Measurements from ENCODE around the gene B3GAT3.
A peak's percentile ranks its signal among the peaks of the same experiment; 100 is the strongest.
"Not testable (repeated sequence)": the region's sequence is repeated elsewhere in the genome, so short reads cannot be mapped to it uniquely, and the experiment has no call there.

The B3GAT3 gene

GRCh38 chr11:62654297-62654696, 32.5 kb upstream of the B3GAT3 start:
- peak overlapping the region; percentile 10 for H2AFZ ChIP-seq (ENCODE audit: low read depth, low read length, severe bottlenecking)
- H3K27ac ChIP-seq (ENCODE audit: low read depth, low read length) = no peak overlapping the region

GRCh38 chr11:62652161-62653006, 30.6 kb upstream of the B3GAT3 start:
- H3K79me2 ChIP-seq (ENCODE audit: insufficient read depth, low read length) = peaks cover 23% of the 10 kb centered on the region
- peaks cover 18% of the 10 kb centered on the region for H3F3A ChIP-seq (ENCODE audit: insufficient read depth)
- peak overlapping the region; percentile 99 for H2AFZ ChIP-seq (ENCODE audit: low read depth, low read length, severe bottlenecking)
- H3K9me3 ChIP-seq (ENCODE audit: insufficient read depth, low read length) = no peaks in the 10 kb centered on the region
- no peaks in the 10 kb centered on the region for H3K36me3 ChIP-seq (ENCODE audit: low read length)
- no peak for TF ChIP-seq CTCF (IDR thresholded peaks at IDR 0.05; ENCODE audit: insufficient read depth, low read length, poor library complexity, severe bottlenecking)
- no peak for TF ChIP-seq EZH2phosphoT487 (conservative IDR thresholded peaks at IDR 0.05; ENCODE audit: low read length)
- H3K4me2 ChIP-seq (ENCODE audit: low read depth, low read length, poor library complexity, severe bottlenecking) = peak overlapping the region; percentile 98
- no peaks in the 10 kb centered on the region for H3K27me3 ChIP-seq (ENCODE audit: low read length)
- peak overlapping the region; percentile 64 for H3K27ac ChIP-seq (ENCODE audit: low read depth, low read length)
- H4K20me1 ChIP-seq (ENCODE audit: low read depth, low read length) = no peaks in the 10 kb centered on the region
- H3K9me2 ChIP-seq (replicated peaks; ENCODE audit: insufficient read depth, low read length) = no peaks in the 10 kb centered on the region
- peak overlapping the region; percentile 100 for H3K4me3 ChIP-seq (ENCODE audit: insufficient read depth, low read length, poor library complexity, severe bottlenecking)
- peak overlapping the region; percentile 98 for H3K9ac ChIP-seq (ENCODE audit: low read length)

More at GRCh38 chr11:62654297-62654696, 32.5 kb upstream of the B3GAT3 start:
- no peak overlapping the region for H3K9ac ChIP-seq (ENCODE audit: low read length)
- TF ChIP-seq CTCF (IDR thresholded peaks at IDR 0.05; ENCODE audit: insufficient read depth, low read length, poor library complexity, severe bottlenecking) = no peak
- no peak for TF ChIP-seq EZH2phosphoT487 (conservative IDR thresholded peaks at IDR 0.05; ENCODE audit: low read length)
- no peaks in the 10 kb centered on the region for H3K36me3 ChIP-seq (ENCODE audit: low read length)
- no peaks in the 10 kb centered on the region for H3K9me2 ChIP-seq (replicated peaks; ENCODE audit: insufficient read depth, low read length)
- peak overlapping the region; percentile 98 for H3K4me2 ChIP-seq (ENCODE audit: low read depth, low read length, poor library complexity, severe bottlenecking)
- H3K4me3 ChIP-seq (ENCODE audit: insufficient read depth, low read length, poor library complexity, severe bottlenecking) = no peak overlapping the region
- no peaks in the 10 kb centered on the region for H3K9me3 ChIP-seq (ENCODE audit: insufficient read depth, low read length)
- H3K79me2 ChIP-seq (ENCODE audit: insufficient read depth, low read length) = peaks cover 23% of the 10 kb centered on the region
- no peaks in the 10 kb centered on the region for H4K20me1 ChIP-seq (ENCODE audit: low read depth, low read length)
- H3K27me3 ChIP-seq (ENCODE audit: low read length) = no peaks in the 10 kb centered on the region
- peaks cover 15% of the 10 kb centered on the region; the same call in 1 of the 2 replicates for H3F3A ChIP-seq (ENCODE audit: insufficient read depth)

- H3K4me3 ChIP-seq (ENCODE audit: insufficient read depth, low read length, poor library complexity, severe bottlenecking); H3K4me2 ChIP-seq (ENCODE audit: low read depth, low read length, poor library complexity, severe bottlenecking); H3K9me3 ChIP-seq (ENCODE audit: insufficient read depth, low read length); H3K9ac ChIP-seq (ENCODE audit: low read length); H2AFZ ChIP-seq (ENCODE audit: low read depth, low read length, severe bottlenecking); H3F3A ChIP-seq (ENCODE audit: insufficient read depth); H3K27ac ChIP-seq (ENCODE audit: low read depth, low read length); H3K27me3 ChIP-seq (ENCODE audit: low read length); H4K20me1 ChIP-seq (ENCODE audit: low read depth, low read length); H3K36me3 ChIP-seq (ENCODE audit: low read length); H3K9me2 ChIP-seq (replicated peaks; ENCODE audit: insufficient read depth, low read length): not testable (repeated sequence)
- peaks cover 33% of the 10 kb centered on the region for H3K79me2 ChIP-seq (ENCODE audit: insufficient read depth, low read length)
Measured at GRCh38 chr11:62650283-62650682, 28.5 kb upstream of the B3GAT3 start.

GRCh38 chr11:62649486-62649885, 27.7 kb upstream of the B3GAT3 start:
- Histone ChIP-seq H3K4me3 (ENCODE audit: insufficient read depth, low read length, poor library complexity, severe bottlenecking) (no peak overlapping the region), H3K36me3 (ENCODE audit: low read length) (no peaks in the 10 kb centered on the region), H3K4me2 (ENCODE audit: low read depth, low read length, poor library complexity, severe bottlenecking) (no peak overlapping the region), H3K27ac (ENCODE audit: low read depth, low read length) (no peak overlapping the region), H3K27me3 (ENCODE audit: low read length) (no peaks in the 10 kb centered on the region), H2AFZ (ENCODE audit: low read depth, low read length, severe bottlenecking) (no peak overlapping the region), H3K79me2 (ENCODE audit: insufficient read depth, low read length) (peaks cover 41% of the 10 kb centered on the region), H4K20me1 (ENCODE audit: low read depth, low read length) (no peaks in the 10 kb centered on the region), H3K9me3 (ENCODE audit: insufficient read depth, low read length) (no peaks in the 10 kb centered on the region), H3K9ac (ENCODE audit: low read length) (no peak overlapping the region), H3K9me2 (replicated peaks; ENCODE audit: insufficient read depth, low read length) (no peaks in the 10 kb centered on the region), H3F3A (ENCODE audit: insufficient read depth) (peaks cover 4% of the 10 kb centered on the region)
- TF ChIP-seq EZH2phosphoT487 (conservative IDR thresholded peaks at IDR 0.05; ENCODE audit: low read length) (no peak), CTCF (IDR thresholded peaks at IDR 0.05; ENCODE audit: insufficient read depth, low read length, poor library complexity, severe bottlenecking) (no peak)

All from SU-DHL-6 (cell line).